B cell (primary cell): Measurements from ENCODE around the gene KATNAL2. TPM values are rescaled to one million over a fixed set of nuclear protein-coding genes. Genes with fewer than 3 reads are reported as not detected.

Experiments used
- ATAC-seq: fragments of 200-7000 bp; cut with Tn5 transposase; one replicate; pipeline ENCODE4 v1.10.0; 2021; ENCODE audit warnings: low read depth, mild to moderate bottlenecking, moderate number of reproducible peaks, moderate library complexity
- CTCF ChIA-PET: fragments of 350-600 bp; sonication (Branson Sonifier 250); formaldehyde crosslinking; loops from one replicate; lab custom pipeline; 2021; ENCODE audit warnings: antibody characterized with exemption, inconsistent platforms; lab: Charles Lee
- POLR2A ChIA-PET: fragments of 350-600 bp; sonication (Branson Sonifier 250); formaldehyde crosslinking; loops from one replicate; lab custom pipeline; 2021; ENCODE audit warnings: antibody characterized with exemption; lab: Charles Lee
- DNase-seq: peaks from one replicate; pipeline ENCODE4 v3.0.0; 2013
- H2AFZ ChIP-seq: 2 replicates; pipeline ENCODE4 v1.6.1; 2012; ENCODE audit warnings: mild to moderate bottlenecking, low read depth, low read length; ENCODE audit not compliant: insufficient read depth, poor library complexity, severe bottlenecking
- H3K27ac ChIP-seq, 2 donors: 1 replicate in 1 of 2; 2 replicates in 1 of 2; pipeline ENCODE4 v1.5.1; 2012 to 2013; ENCODE audit warnings: low read length in 2 of 2, mild to moderate bottlenecking in 2 of 2, moderate library complexity in 1 of 2
- H3K27me3 ChIP-seq, 4 experiments: fragments of 200-600 bp in 1 of 4; sonication (generic) in 1 of 4; replicated peaks in 1 of 4; 1 replicate in 2 of 4; 2 replicates in 2 of 4; pipeline versions ENCODE4 v1.6.1 to v1.7.0; 2013 to 2016; ENCODE audit warnings: low read length in 3 of 4, mild to moderate bottlenecking in 2 of 4, mixed read lengths in 1 of 4, moderate library complexity in 1 of 4; ENCODE audit not compliant: insufficient read depth in 4 of 4, control insufficient read depth in 3 of 4; ENCODE audit errors: control extremely low read depth in 1 of 4
- H3K36me3 ChIP-seq, 2 experiments: replicated peaks in 1 of 2; 1 replicate in 1 of 2; 2 replicates in 1 of 2; pipeline versions ENCODE4 v1.6.1 to v1.7.1; 2013; ENCODE audit warnings: low read length in 1 of 2; ENCODE audit not compliant: insufficient read depth in 2 of 2, control insufficient read depth in 1 of 2; ENCODE audit errors: control extremely low read depth in 1 of 2, extremely low read depth in 1 of 2
- H3K4me1 ChIP-seq, 2 donors: fragments of 200-600 bp in 1 of 2; sonication (generic) in 1 of 2; 1 replicate in 1 of 2; 2 replicates in 1 of 2; pipeline versions ENCODE4 v1.5.1 to v1.6.1; 2013 to 2017; ENCODE audit warnings: low read length in 2 of 2; ENCODE audit not compliant: control insufficient read depth in 2 of 2, insufficient read depth in 2 of 2
- H3K4me2 ChIP-seq: replicated peaks from 2 replicates; pipeline ENCODE3; 2012; ENCODE audit warnings: mild to moderate bottlenecking, low read depth, low read length; ENCODE audit not compliant: poor library complexity, severe bottlenecking
- H3K4me3 ChIP-seq, 5 experiments: fragments of 200-600 bp in 1 of 5; sonication (generic) in 1 of 5; 1 replicate in 3 of 5; 2 replicates in 2 of 5; pipeline versions ENCODE4 v1.5.1 to v1.7.0; 2011 to 2016; ENCODE audit warnings: low read length in 4 of 5, mild to moderate bottlenecking in 4 of 5, low read depth in 2 of 5, control low read depth in 1 of 5, moderate library complexity in 1 of 5; ENCODE audit not compliant: insufficient read depth in 1 of 5; ENCODE audit errors: control extremely low read depth in 1 of 5, extremely low read depth in 1 of 5
- H3K79me2 ChIP-seq: fragments of 200-600 bp; sonication (generic); one replicate; pipeline ENCODE4 v1.6.0; 2016; ENCODE audit warnings: low read length; ENCODE audit not compliant: control insufficient read depth, insufficient read depth
- H3K9ac ChIP-seq: fragments of 200-600 bp; sonication (generic); 2 replicates; pipeline ENCODE4 v1.6.1; 2017; ENCODE audit warnings: mild to moderate bottlenecking, low read length, moderate library complexity
- H3K9me3 ChIP-seq, 3 donors: one replicate each; pipeline versions ENCODE4 v1.6.1 to v1.7.1; 2013; ENCODE audit warnings: low read length in 2 of 3; ENCODE audit not compliant: control insufficient read depth in 2 of 3, insufficient read depth in 1 of 3; ENCODE audit errors: control extremely low read depth in 1 of 3
- H4K20me1 ChIP-seq: 2 replicates; pipeline ENCODE4 v1.6.0; 2012; ENCODE audit warnings: mild to moderate bottlenecking, low read length; ENCODE audit not compliant: insufficient read depth, control insufficient read depth, poor library complexity, severe bottlenecking
- H3K27ac Mint-ChIP-seq: one replicate; pipeline ENCODE4 v1.8.0; 2021; ENCODE audit warnings: mixed read lengths
- H3K27me3 Mint-ChIP-seq: one replicate; pipeline ENCODE4 v1.8.0; 2021; ENCODE audit warnings: mixed read lengths
- H3K4me1 Mint-ChIP-seq: one replicate; pipeline ENCODE4 v1.8.0; 2021; ENCODE audit warnings: mixed read lengths
- H3K4me3 Mint-ChIP-seq: one replicate; pipeline ENCODE4 v1.8.0; 2021; ENCODE audit warnings: mixed read lengths
- H3K9me3 Mint-ChIP-seq: one replicate; pipeline ENCODE4 v1.8.0; 2022; ENCODE audit warnings: mixed read lengths; ENCODE audit not compliant: insufficient read depth
- CTCF ChIP-seq: fragments of 200-600 bp; IDR thresholded peaks from one replicate; pipeline ENCODE4 v1.8.0; 2022; ENCODE audit warnings: antibody characterized with exemption, mild to moderate bottlenecking
- EZH2 ChIP-seq: IDR thresholded peaks from 2 replicates; pipeline ENCODE4 v1.6.1; 2012; ENCODE audit warnings: borderline replicate concordance, low read depth, mild to moderate bottlenecking, moderate library complexity, low read length; ENCODE audit not compliant: insufficient read depth, poor library complexity, severe bottlenecking
- WGBS: methylation state at CpG from one replicate; pipeline ENCODE4 v1.1.5; 2013; ENCODE audit warnings: missing lambda C conversion rate; ENCODE audit not compliant: insufficient coverage; 5-methylcytosine and 5-hydroxymethylcytosine counted together
- intact Hi-C: fragments of 100-400 bp; cut with micrococcal nuclease; formaldehyde crosslinking; loops from one replicate; pipeline ENCODE4 v1.10.0; 2022
- polyA plus RNA-seq: library from polyadenylated mRNA; depleted of rRNA; stranded (reverse); fragments of >200 nt; gene quantifications from 2 replicates; pipeline ENCODE4 v1.2.3, GENCODE V29; 2012
- total RNA-seq, 2 donors: library from RNA; stranded (reverse); fragments of 120-200 nt in 1 of 2; gene quantifications; 1 replicate in 1 of 2; 2 replicates in 1 of 2; pipeline versions ENCODE4 v1.2.3 to v1.2.4, GENCODE V29; 2013 to 2022

KATNAL2 gene
- total and polyA plus RNA-seq, 2 donors (not counting 1 experiment from before 2014, with no cell fraction given): 1.3 to 3.1 TPM

- no peaks in the 10 kb centered on the region for H3K27me3 ChIP-seq
- POLR2A ChIA-PET: no interaction called here
- intact Hi-C loops: no loop called here
These were observed 225.8 kb downstream of the KATNAL2 start for GRCh38 chr18:47143153-47143552.

GRCh38 chr18:47143899-47144485, 226.6 kb downstream of the KATNAL2 start:
- no peak for ATAC-seq
- no peak overlapping the region for H3K4me2 ChIP-seq
- no peaks in the 10 kb centered on the region for H3K36me3 ChIP-seq
- H3K27me3 ChIP-seq: no peaks in the 10 kb centered on the region
- Mint-ChIP-seq H3K27me3 (no peaks in the 10 kb centered on the region), H3K9me3 (no peaks in the 10 kb centered on the region), H3K4me3 (no peak overlapping the region), H3K4me1 (peaks cover 20% of the 10 kb centered on the region), H3K27ac (no peak overlapping the region)
- POLR2A ChIA-PET: no interaction called here
- intact Hi-C loops: no loop called here
- H3K27ac ChIP-seq: no peak overlapping the region
- DNase-seq: no peak
- H3K4me1 ChIP-seq: peaks cover 0 to under 1% of the 10 kb centered on the region in 2 donors
- H4K20me1 ChIP-seq: peaks cover 32% of the 10 kb centered on the region
- peaks cover 45% of the 10 kb centered on the region for H3K79me2 ChIP-seq
- H3K9ac ChIP-seq: no peak overlapping the region
- WGBS: 100% methylated on average over 2 of the region's 4 CpGs
- H3K9me3 ChIP-seq: no peaks in the 10 kb centered on the region
- CTCF ChIA-PET: no interaction called here
- H3K4me3 ChIP-seq: no peak overlapping the region
- H2AFZ ChIP-seq: no peak overlapping the region
- TF ChIP-seq CTCF (no peak), EZH2 (no peak)

More at GRCh38 chr18:47143153-47143552, 225.8 kb downstream of the KATNAL2 start:
- Histone ChIP-seq H2AFZ (no peak overlapping the region), H3K9ac (no peak overlapping the region), H3K27ac (no peak overlapping the region), H3K36me3 (no peaks in the 10 kb centered on the region), H3K4me1 (no peaks in the 10 kb centered on the region), H4K20me1 (peaks cover 35% of the 10 kb centered on the region), H3K4me3 (no peak overlapping the region), H3K79me2 (peaks cover 37% of the 10 kb centered on the region), H3K4me2 (no peak overlapping the region), H3K9me3 (no peaks in the 10 kb centered on the region)
- CTCF ChIA-PET: no interaction called here
- DNase-seq (no peak), ATAC-seq (no peak)
- no peaks in the 10 kb centered on the region for H3K9me3 Mint-ChIP-seq
- no CpG with 5 or more reads among the region's 5 CpGs for WGBS
- no peak overlapping the region for H3K27ac Mint-ChIP-seq
- H3K4me3 Mint-ChIP-seq: no peak overlapping the region
- no peak for TF ChIP-seq EZH2
- no peak for TF ChIP-seq CTCF
- H3K27me3 Mint-ChIP-seq: no peaks in the 10 kb centered on the region
- peaks cover 13% of the 10 kb centered on the region for H3K4me1 Mint-ChIP-seq
